ENCODE measurements around the gene UBAC2.

DNA sequence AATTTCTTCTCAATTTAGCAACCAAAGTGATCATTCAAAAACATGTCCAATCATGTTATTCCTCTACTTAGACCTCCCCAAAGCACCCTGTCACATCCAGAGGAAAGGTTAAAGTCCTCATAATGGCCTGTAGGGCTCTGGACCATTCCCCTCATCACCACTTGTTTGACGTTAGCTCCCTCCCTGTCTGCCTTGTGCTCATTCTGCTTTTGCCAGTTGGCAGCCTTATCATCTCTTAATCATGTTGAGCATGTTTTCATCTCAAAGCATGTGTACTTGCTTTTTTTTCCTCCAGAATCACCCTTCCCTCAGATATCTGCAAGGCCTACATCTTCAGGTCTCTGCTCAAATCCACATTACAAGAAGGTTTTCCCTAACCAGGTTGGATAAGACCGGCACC is 25.9 kb downstream of the UBAC2 start:
- TF ChIP-seq POLR2AphosphoS5 (IDR thresholded peaks at IDR 0.05; ENCODE audit: low read depth, low read length) (no peak), POLR2A (IDR thresholded peaks at IDR 0.05; ENCODE audit: low read depth, low read length) (no peak), TAF1 (IDR thresholded peaks at IDR 0.05; ENCODE audit: borderline replicate concordance, low read depth, low read length) (no peak)
